H1 (cell line): ENCODE results near the gene EXD3. TPM values are rescaled to one million over a fixed set of nuclear protein-coding genes. Genes with fewer than 3 reads are reported as not detected.

ENCODE experiments used
- CTCF ChIA-PET: fragments of 300-600 bp; sonication (Branson Sonifier 250); formaldehyde crosslinking; loops from one replicate; lab custom pipeline; 2021; ENCODE audit not compliant: partially characterized antibody; lab: Charles Lee
- POLR2A ChIA-PET: fragments of 300-600 bp; sonication (Branson Sonifier 250); formaldehyde crosslinking; loops from one replicate; lab custom pipeline; 2021; ENCODE audit warnings: inconsistent platforms; ENCODE audit not compliant: partially characterized antibody; lab: Charles Lee
- DNase-seq, 2 experiments: peaks; one replicate each; pipeline versions ENCODE4 v3.0.0 to v3.0.0-alpha.2; 2010 to 2022; ENCODE audit warnings: low spot score in 2 of 2, low read depth in 1 of 2, mixed read lengths in 1 of 2
- FAIRE-seq: peaks from 2 replicates; lab custom pipeline; 2011; peaks lifted over from hg19 to GRCh38; lab: Jason Lieb, UNC
- H2AFZ ChIP-seq: 2 replicates; pipeline ENCODE4 v1.8.1; 2012; ENCODE audit warnings: low read length, inconsistent platforms
- H2AK5ac ChIP-seq: 2 replicates; pipeline ENCODE4 v1.6.1; 2013; ENCODE audit warnings: low read depth, low read length
- H2BK120ac ChIP-seq: replicated peaks from 2 replicates; pipeline ENCODE3; 2013; ENCODE audit warnings: low read depth, low read length, inconsistent platforms
- H2BK12ac ChIP-seq: 2 replicates; pipeline ENCODE4 v1.6.1; 2013; ENCODE audit warnings: low read depth, low read length
- H2BK15ac ChIP-seq: 2 replicates; pipeline ENCODE4 v1.6.1; 2013; ENCODE audit warnings: low read length
- H2BK20ac ChIP-seq: 2 replicates; pipeline ENCODE4 v1.6.1; 2013; ENCODE audit warnings: low read length
- H2BK5ac ChIP-seq: 2 replicates; pipeline ENCODE4 v1.6.1; 2013; ENCODE audit warnings: low read depth, low read length
- H3K14ac ChIP-seq: 2 replicates; pipeline ENCODE4 v1.6.1; 2013; ENCODE audit warnings: inconsistent platforms; ENCODE audit not compliant: insufficient read length
- H3K18ac ChIP-seq: 2 replicates; pipeline ENCODE4 v1.6.1; 2013; ENCODE audit warnings: low read length; ENCODE audit errors: extremely low read depth
- H3K23ac ChIP-seq: 2 replicates; pipeline ENCODE4 v1.6.1; 2013; ENCODE audit warnings: inconsistent platforms; ENCODE audit not compliant: insufficient read length
- H3K23me2 ChIP-seq: 2 replicates; pipeline ENCODE4 v1.6.1; 2013; ENCODE audit warnings: low read depth, low read length
- H3K27ac ChIP-seq: 2 replicates; pipeline ENCODE4 v1.6.1; 2011; ENCODE audit warnings: low read depth, low read length, inconsistent platforms
- H3K27me3 ChIP-seq, 4 experiments: replicated peaks in 1 of 4; 1 replicate in 1 of 4; 2 replicates in 3 of 4; pipeline versions ENCODE4 v1.6.1 to v1.8.1; 2011 to 2013; ENCODE audit warnings: low read length in 3 of 4, mild to moderate bottlenecking in 3 of 4, inconsistent platforms in 2 of 4, mixed read lengths in 2 of 4, moderate library complexity in 1 of 4; ENCODE audit not compliant: control insufficient read depth in 3 of 4, insufficient read depth in 3 of 4; ENCODE audit errors: extremely low read depth in 1 of 4
- H3K36me3 ChIP-seq, 4 experiments: 2 replicates each; pipeline versions ENCODE4 v1.6.1 to v1.8.1; 2011 to 2013; ENCODE audit warnings: mild to moderate bottlenecking in 4 of 4, low read length in 3 of 4, moderate library complexity in 2 of 4, control low read depth in 1 of 4, inconsistent platforms in 1 of 4; ENCODE audit not compliant: insufficient read depth in 4 of 4, control insufficient read depth in 2 of 4
- H3K4ac ChIP-seq: replicated peaks from 2 replicates; pipeline ENCODE3; 2013; ENCODE audit warnings: low read length, low read depth, mixed read lengths, inconsistent platforms; ENCODE audit not compliant: insufficient read length
- H3K4me1 ChIP-seq, 4 experiments: replicated peaks in 1 of 4; 1 replicate in 1 of 4; 2 replicates in 3 of 4; pipeline versions ENCODE4 v1.6.1 to v1.8.1; 2011 to 2013; ENCODE audit warnings: low read length in 3 of 4, inconsistent platforms in 2 of 4, mixed read lengths in 1 of 4; ENCODE audit not compliant: insufficient read depth in 4 of 4, control insufficient read depth in 3 of 4
- H3K4me2 ChIP-seq, 2 experiments: 2 replicates each; pipeline versions ENCODE4 v1.6.1 to v1.8.1; 2011 to 2013; ENCODE audit warnings: low read depth in 2 of 2, low read length in 2 of 2, control low read depth in 1 of 2, inconsistent platforms in 1 of 2, mild to moderate bottlenecking in 1 of 2; ENCODE audit not compliant: insufficient read depth in 1 of 2
- H3K4me3 ChIP-seq, 4 experiments: fragments of 200-600, 300-600 bp in 1 of 4; sonication (generic), shearing (Covaris generic), sonication (Bioruptor Twin) in 1 of 4; 2 replicates each; pipeline versions ENCODE4 v1.5.1 to v1.8.1; 2011 to 2016; ENCODE audit warnings: low read length in 4 of 4, low read depth in 3 of 4, control low read depth in 2 of 4, inconsistent platforms in 2 of 4, mild to moderate bottlenecking in 2 of 4, mixed read lengths in 1 of 4, moderate library complexity in 1 of 4; ENCODE audit not compliant: insufficient read depth in 2 of 4; ENCODE audit errors: extremely low read depth in 1 of 4
- H3K56ac ChIP-seq: replicated peaks from 2 replicates; pipeline ENCODE3; 2013; ENCODE audit warnings: low read depth, mild to moderate bottlenecking, mixed read lengths, low read length, inconsistent platforms; ENCODE audit not compliant: insufficient read length
- H3K79me1 ChIP-seq: 2 replicates; pipeline ENCODE4 v1.6.1; 2013; ENCODE audit warnings: low read depth, low read length, control low read depth
- H3K79me2 ChIP-seq, 2 experiments: 2 replicates each; pipeline versions ENCODE4 v1.6.1 to v1.8.1; 2012 to 2013; ENCODE audit warnings: low read length in 2 of 2, mild to moderate bottlenecking in 2 of 2, inconsistent platforms in 1 of 2; ENCODE audit not compliant: insufficient read depth in 2 of 2, control insufficient read depth in 1 of 2
- H3K9ac ChIP-seq, 4 experiments: replicated peaks in 1 of 4; 1 replicate in 1 of 4; 2 replicates in 3 of 4; pipeline versions ENCODE4 v1.6.1 to v1.8.1; 2011 to 2013; ENCODE audit warnings: low read depth in 3 of 4, low read length in 3 of 4, control low read depth in 2 of 4, mild to moderate bottlenecking in 2 of 4, moderate library complexity in 2 of 4, inconsistent platforms in 1 of 4; ENCODE audit errors: extremely low read depth in 1 of 4
- H3K9me3 ChIP-seq, 2 experiments: 2 replicates each; pipeline versions ENCODE4 v1.6.1 to v1.8.1; 2012 to 2013; ENCODE audit warnings: mild to moderate bottlenecking in 2 of 2, moderate library complexity in 2 of 2, control low read depth in 1 of 2, inconsistent platforms in 1 of 2, low read depth in 1 of 2, low read length in 1 of 2, mixed read lengths in 1 of 2; ENCODE audit not compliant: insufficient read depth in 2 of 2
- H4K20me1 ChIP-seq, 2 experiments: replicated peaks in 1 of 2; 2 replicates each; pipeline versions ENCODE3 to v1.8.1; 2011 to 2013; ENCODE audit warnings: inconsistent platforms in 2 of 2, low read length in 2 of 2, mild to moderate bottlenecking in 1 of 2; ENCODE audit not compliant: insufficient read depth in 2 of 2, control insufficient read depth in 1 of 2
- H4K5ac ChIP-seq: 2 replicates; pipeline ENCODE4 v1.6.1; 2013; ENCODE audit warnings: low read length, low read depth, mixed read lengths, inconsistent platforms; ENCODE audit not compliant: insufficient read length
- H4K8ac ChIP-seq: 2 replicates; pipeline ENCODE4 v1.8.0; 2013; ENCODE audit warnings: mild to moderate bottlenecking, moderate library complexity, low read length, inconsistent platforms; ENCODE audit not compliant: insufficient read depth; ENCODE audit errors: extremely low read depth
- H4K91ac ChIP-seq: replicated peaks from 2 replicates; pipeline ENCODE3; 2013; ENCODE audit warnings: low read length, mixed read lengths, inconsistent platforms; ENCODE audit not compliant: insufficient read length
- BCL11A ChIP-seq, 2 experiments: IDR thresholded peaks; one replicate each; pipeline ENCODE4 v1.6.1; 2011; ENCODE audit warnings: low read depth in 2 of 2, low read length in 2 of 2, mild to moderate bottlenecking in 2 of 2
- CEBPB ChIP-seq: IDR thresholded peaks from 2 replicates; pipeline ENCODE4 v1.6.1; 2012; ENCODE audit warnings: low read depth, low read length
- KDM1A ChIP-seq: fragments of 200-600, 300-600 bp; sonication (generic); IDR thresholded peaks from 2 replicates; pipeline ENCODE4 v1.7.1; 2016; ENCODE audit warnings: mild to moderate bottlenecking, low read length, borderline replicate concordance
- POLR2A ChIP-seq, 2 experiments: IDR thresholded peaks; 1 replicate in 1 of 2; 2 replicates in 1 of 2; pipeline ENCODE4 v1.6.1; 2011; ENCODE audit warnings: low read depth in 2 of 2, low read length in 2 of 2, mild to moderate bottlenecking in 2 of 2; ENCODE audit errors: control extremely low read depth in 1 of 2
- ZNF274 ChIP-seq: IDR thresholded peaks from 2 replicates; pipeline ENCODE4 v1.7.0; 2012; ENCODE audit warnings: low read length, borderline replicate concordance; ENCODE audit errors: extremely low read depth
- WGBS, 2 experiments: shearing (Covaris generic) in 1 of 2; methylation state at CpG; one replicate each; pipeline versions ENCODE4 v1.1.6 to v1.1.7; 2013 to 2015; ENCODE audit warnings: low lambda C conversion rate in 2 of 2, mixed read lengths in 2 of 2, inconsistent platforms in 1 of 2, low coverage in 1 of 2, missing lambda C conversion rate in 1 of 2; ENCODE audit not compliant: insufficient replicate concordance in 2 of 2, insufficient coverage in 1 of 2, insufficient read length in 1 of 2; ENCODE audit errors: extremely low coverage in 1 of 2, missing lambda C conversion rate in 1 of 2; 5-methylcytosine and 5-hydroxymethylcytosine counted together
- polyA plus RNA-seq, 7 experiments: library from polyadenylated mRNA; depleted of rRNA in 3 of 7; stranded (reverse) in 5 of 7; unstranded in 2 of 7; fragments of >200 nt in 5 of 7; fragments of 200-250 nt in 2 of 7; gene quantifications; 1 replicate in 5 of 7; 2 replicates in 1 of 7; 4 replicates in 1 of 7; pipeline versions ENCODE4 v1.2.1 to v1.2.3, GENCODE V29; 2011 to 2013; ENCODE audit warnings: missing spikeins in 2 of 7, mixed read lengths in 2 of 7
- total RNA-seq: library from RNA; stranded (reverse); fragmentation: NEBNext Ultra II Directional; extraction: Animal tissue kit (Norgen Biotek cat#: 25700); gene quantifications from 2 replicates; pipeline ENCODE4 v1.2.1, GENCODE V29; 2021
- TF ChIP-seq, protein P1 (sequence below): IDR thresholded peaks from 2 replicates; pipeline ENCODE4 v1.6.1; 2012; ENCODE audit warnings: inconsistent platforms

The EXD3 gene
- total and polyA plus RNA-seq, 2 of the 8 experiments (the other 6 are each of a cell fraction or from before 2014, with no cell fraction given), result 7.2 to 9.4 TPM

DNA sequence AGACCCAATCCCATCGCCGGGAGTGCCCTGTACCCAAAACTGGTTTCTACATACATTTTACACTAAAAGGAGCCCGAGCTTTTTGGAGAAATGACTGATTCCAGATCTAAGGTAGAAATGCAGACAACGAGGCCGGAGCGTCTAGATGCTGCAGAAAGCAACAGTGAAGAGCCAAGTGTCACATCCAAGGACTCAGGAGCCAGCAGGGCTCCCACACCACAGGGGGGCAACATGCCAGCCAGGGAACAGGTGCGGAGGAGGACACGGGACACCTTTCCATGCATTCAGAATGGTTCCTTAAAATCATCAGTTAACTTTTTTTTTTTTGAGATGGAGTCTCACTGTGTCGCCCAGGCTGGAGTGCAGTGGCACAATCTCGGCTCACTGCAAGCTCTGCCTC is 97.8 kb downstream of the EXD3 start:
- no peaks in the 10 kb centered on the region for H3K23me2 ChIP-seq
- H3K23ac ChIP-seq, result no peak overlapping the region
- no peak overlapping the region for H2BK15ac ChIP-seq
- H4K5ac ChIP-seq, result no peak overlapping the region
- H3K56ac ChIP-seq, result no peak overlapping the region
- no peak overlapping the region for H3K4me2 ChIP-seq
- H3K79me1 ChIP-seq, result no peaks in the 10 kb centered on the region
- no peak overlapping the region for H3K4ac ChIP-seq
- no peak overlapping the region for H2AK5ac ChIP-seq
- no peaks in the 10 kb centered on the region for H3K27me3 ChIP-seq
- H3K4me1 ChIP-seq, result peaks cover 0 to 13% (median 5%) of the 10 kb centered on the region in 4 experiments; a peak in 4 of 7 replicates
- no peak overlapping the region for H2AFZ ChIP-seq
- no peak overlapping the region for H4K8ac ChIP-seq
- FAIRE-seq (no peak), DNase-seq (no peak)
- H2BK20ac ChIP-seq, result no peak overlapping the region
- no peak overlapping the region for H3K18ac ChIP-seq
- H2BK5ac ChIP-seq, result no peak overlapping the region
- ChIA-PET CTCF (interaction anchor here (0.6 to 1.0 kb wide), 4 partner anchors 22 to 201 kb away, joined by 3 to 5 read pairs (median 3); no protein-coding TSS in a partner anchor), POLR2A (interaction anchor here (0.7 to 1.5 kb wide), 3 partner anchors 9 to 962 kb away, joined by 3 read pairs; partner anchors contain the start of gene DNLZ)
- no peak overlapping the region for H4K91ac ChIP-seq
- peaks cover under 1 to 8% of the 10 kb centered on the region in 2 experiments; a peak in 1 of 4 replicates for H3K9me3 ChIP-seq
- no peak overlapping the region for H3K14ac ChIP-seq
- TF ChIP-seq BCL11A (IDR thresholded peaks at IDR 0.05; ENCODE audit: low read depth in 2 of 2, low read length in 2 of 2), result no peak
- TF ChIP-seq, protein P1, sequence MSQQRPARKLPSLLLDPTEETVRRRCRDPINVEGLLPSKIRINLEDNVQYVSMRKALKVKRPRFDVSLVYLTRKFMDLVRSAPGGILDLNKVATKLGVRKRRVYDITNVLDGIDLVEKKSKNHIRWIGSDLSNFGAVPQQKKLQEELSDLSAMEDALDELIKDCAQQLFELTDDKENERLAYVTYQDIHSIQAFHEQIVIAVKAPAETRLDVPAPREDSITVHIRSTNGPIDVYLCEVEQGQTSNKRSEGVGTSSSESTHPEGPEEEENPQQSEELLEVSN, result no peak
- TF ChIP-seq KDM1A, result no peak
- TF ChIP-seq POLR2A (IDR thresholded peaks at IDR 0.05; ENCODE audit: control extremely low read depth in 1 of 2, low read depth in 2 of 2, low read length in 2 of 2), result no peak
- no peak for TF ChIP-seq CEBPB
- TF ChIP-seq ZNF274, result no peak
- no peak overlapping the region for H3K4me3 ChIP-seq
- 90% methylated on average over 10 of the region's 10 CpGs; no CpG with 5 or more reads in 1 of the 2 experiments for WGBS, 2 experiments
- no peak overlapping the region for H3K27ac ChIP-seq
- H3K79me2 ChIP-seq, result no peaks in the 10 kb centered on the region
- H2BK120ac ChIP-seq, result no peak overlapping the region
- H3K9ac ChIP-seq, result no peak overlapping the region
- H3K36me3 ChIP-seq, result no peaks in the 10 kb centered on the region
- H2BK12ac ChIP-seq, result no peak overlapping the region
- no peaks in the 10 kb centered on the region for H4K20me1 ChIP-seq
